ENCODE results near the gene FNTB.
A peak's percentile ranks its signal among the peaks of the same experiment; 100 is the strongest.
"Not testable (repeated sequence)": the region's sequence is repeated elsewhere in the genome, so short reads cannot be mapped to it uniquely, and the experiment has no call there.

FNTB gene

GRCh38 chr14:65084554-65085505, 98.1 kb downstream of the FNTB start:
- DNase-seq (ENCODE audit: low spot score): no peak

- not testable (repeated sequence) for DNase-seq (ENCODE audit: low spot score)
Observed at GRCh38 chr14:65086686-65087085, 100.0 kb downstream of the FNTB start.

GRCh38 chr14:65087835-65088234, 101.1 kb downstream of the FNTB start:
- DNase-seq (ENCODE audit: low spot score): not testable (repeated sequence)

- DNase-seq (ENCODE audit: low spot score): no peak
Observed at GRCh38 chr14:65092349-65092748, 105.7 kb downstream of the FNTB start.

GRCh38 chr14:65095633-65096205, 109.0 kb downstream of the FNTB start:
- peak; percentile 87 for DNase-seq (ENCODE audit: low spot score)

GRCh38 chr14:65096323-65097089, 109.8 kb downstream of the FNTB start:
- no peak for DNase-seq (ENCODE audit: low spot score)

- DNase-seq (ENCODE audit: low spot score): peak; percentile 57
Observed at GRCh38 chr14:65098586-65098985, 111.9 kb downstream of the FNTB start.

- DNase-seq (ENCODE audit: low spot score): no peak
Observed at GRCh38 chr14:65100922-65101541, 114.3 kb downstream of the FNTB start.

GRCh38 chr14:65101631-65102440, 115.1 kb downstream of the FNTB start:
- DNase-seq (ENCODE audit: low spot score): no peak

GRCh38 chr14:65102441-65103149, 115.9 kb downstream of the FNTB start, which contains the start of gene MAX:
MAX (minus strand) TSS chr14:65102517; CDS start chr14:65102339, 178 bp downstream.
- peak; percentile 98 for DNase-seq (ENCODE audit: low spot score)

GRCh38 chr14:65103150-65103760, 116.6 kb downstream of the FNTB start:
- DNase-seq (ENCODE audit: low spot score): no peak

- no peak for DNase-seq (ENCODE audit: low spot score)
Observed at GRCh38 chr14:65104791-65105190, 118.1 kb downstream of the FNTB start.

GRCh38 chr14:65106316-65106715, 119.6 kb downstream of the FNTB start:
- no peak for DNase-seq (ENCODE audit: low spot score)

GRCh38 chr14:65106736-65107135, 120.0 kb downstream of the FNTB start:
- no peak for DNase-seq (ENCODE audit: low spot score)

- DNase-seq (ENCODE audit: low spot score): no peak
Observed at GRCh38 chr14:65107200-65107599, 120.5 kb downstream of the FNTB start.

- no peak for DNase-seq (ENCODE audit: low spot score)
Observed at GRCh38 chr14:65109357-65109756, 122.7 kb downstream of the FNTB start.

GRCh38 chr14:65110525-65110924, 123.8 kb downstream of the FNTB start:
- DNase-seq (ENCODE audit: low spot score): no peak

All from pons (tissue), 1 donor.